PC-9 (cell line): ENCODE results near the gene CDKN2D.
A peak's percentile ranks its signal among the peaks of the same experiment; 100 is the strongest.

ENCODE experiments used
- CTCF ChIP-seq: fragments of 200-600 bp; sonication (generic); conservative IDR thresholded peaks from 2 replicates; pipeline ENCODE4 v1.6.1; 2017; ENCODE audit warnings: mixed run types, antibody characterized with exemption, mild to moderate bottlenecking, moderate library complexity
- EZH2 ChIP-seq: fragments of 200-600 bp; sonication (generic); IDR thresholded peaks from 2 replicates; pipeline ENCODE4 v1.8.0; 2017; ENCODE audit warnings: antibody characterized with exemption, low read depth

DNA sequence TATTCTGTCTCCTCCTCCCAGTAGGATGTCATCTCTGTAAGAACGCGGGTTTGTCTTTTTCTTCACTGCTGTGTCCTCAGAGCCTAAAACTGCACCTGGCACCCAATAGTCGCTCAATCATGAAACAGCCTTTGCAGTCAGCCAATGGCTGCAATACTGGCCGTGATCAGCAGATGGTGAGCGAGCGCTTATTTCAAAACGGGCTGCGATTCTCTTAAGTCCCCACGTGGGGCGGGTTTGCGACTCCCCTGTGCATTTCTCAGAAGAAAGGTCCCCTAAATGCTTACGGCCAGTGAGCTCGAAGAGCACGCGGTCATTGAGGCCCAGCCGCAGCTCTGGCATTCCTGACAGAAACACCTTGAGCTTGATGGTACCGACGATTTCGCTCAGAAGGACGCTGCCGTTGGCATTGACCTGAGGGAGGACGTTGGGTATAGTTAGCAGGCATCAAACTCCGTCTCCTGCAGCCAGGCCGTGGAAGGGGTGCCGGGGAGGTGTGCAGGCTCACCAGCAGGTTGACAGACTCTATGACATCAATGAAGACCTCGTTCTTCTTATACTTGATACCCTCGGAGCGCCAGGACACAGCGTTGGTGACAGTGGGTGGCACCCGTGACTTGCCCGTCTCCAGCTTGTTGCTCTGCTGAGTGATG is 12.3 kb upstream of the CDKN2D start:
- TF ChIP-seq CTCF (peak; percentile 99), EZH2 (no peak)
